ENCODE data around the gene PKDCC.

Gene PKDCC

GRCh38 chr2:42098571-42099437, 51.0 kb downstream of the PKDCC start:
- no peaks in the 10 kb centered on the region for H3K4me1 ChIP-seq
- 0 out of 2 replicates have a peak, but pooled peaks cover 4% of the 10 kb centered on the region for H3K9me3 ChIP-seq
- in situ Hi-C loops (cut with MboI; ENCODE audit: low sequenced_read_pairs) = loop anchor here (10.0 kb wide), 2 partner anchors 136 to 236 kb away; no protein-coding TSS in a partner anchor
- peaks cover 2% of the 10 kb centered on the region; the same call in 1 of the 2 replicates for H3K27me3 ChIP-seq (ENCODE audit: low read depth)
- H3K36me3 ChIP-seq (replicated peaks) = no peaks in the 10 kb centered on the region
- no peak for DNase-seq (ENCODE audit: low spot score in 2 of 2)
- H3K4me3 ChIP-seq = no peak overlapping the region

- in situ Hi-C loops (cut with MboI; ENCODE audit: low sequenced_read_pairs) = loop anchor here (10.0 kb wide), 2 partner anchors 135 to 235 kb away; no protein-coding TSS in a partner anchor
- no peak overlapping the region for H3K4me3 ChIP-seq
- no peaks in the 10 kb centered on the region for H3K4me1 ChIP-seq
- H3K9me3 ChIP-seq = 0 out of 2 replicates have a peak, but pooled peaks cover 4% of the 10 kb centered on the region
- DNase-seq (ENCODE audit: low spot score in 2 of 2) = no peak
- H3K27me3 ChIP-seq (ENCODE audit: low read depth) = peaks cover under 1% of the 10 kb centered on the region; the same call in 1 of the 2 replicates
- H3K36me3 ChIP-seq (replicated peaks) = no peaks in the 10 kb centered on the region
Observed at GRCh38 chr2:42099438-42100173, 51.8 kb downstream of the PKDCC start.

- DNase-seq (ENCODE audit: low spot score in 2 of 2) = no peak
- in situ Hi-C loops (cut with MboI; ENCODE audit: low sequenced_read_pairs) = no loop called here
- Histone ChIP-seq H3K9me3 (0 out of 2 replicates have a peak, but pooled peaks cover 4% of the 10 kb centered on the region), H3K4me3 (no peak overlapping the region), H3K4me1 (no peaks in the 10 kb centered on the region), H3K36me3 (replicated peaks) (no peaks in the 10 kb centered on the region), H3K27me3 (ENCODE audit: low read depth) (no peaks in the 10 kb centered on the region)
Observed at GRCh38 chr2:42100683-42101205, 52.9 kb downstream of the PKDCC start.

- Histone ChIP-seq H3K36me3 (replicated peaks) (no peaks in the 10 kb centered on the region), H3K9me3 (0 out of 2 replicates have a peak, but pooled peaks cover 4% of the 10 kb centered on the region), H3K4me1 (no peaks in the 10 kb centered on the region), H3K4me3 (no peak overlapping the region), H3K27me3 (ENCODE audit: low read depth) (no peaks in the 10 kb centered on the region)
- no peak for DNase-seq (ENCODE audit: low spot score in 2 of 2)
- in situ Hi-C loops (cut with MboI; ENCODE audit: low sequenced_read_pairs) = no loop called here
Observed at GRCh38 chr2:42101206-42102023, 53.6 kb downstream of the PKDCC start.

GRCh38 chr2:42102024-42102590, 54.3 kb downstream of the PKDCC start:
- Histone ChIP-seq H3K27me3 (ENCODE audit: low read depth) (no peaks in the 10 kb centered on the region), H3K36me3 (replicated peaks) (no peaks in the 10 kb centered on the region), H3K9me3 (0 out of 2 replicates have a peak, but pooled peaks cover 4% of the 10 kb centered on the region), H3K4me1 (no peaks in the 10 kb centered on the region), H3K4me3 (no peak overlapping the region)
- DNase-seq (ENCODE audit: low spot score in 2 of 2) = no peak
- in situ Hi-C loops (cut with MboI; ENCODE audit: low sequenced_read_pairs) = no loop called here

- no peak overlapping the region for H3K4me3 ChIP-seq
Observed at GRCh38 chr2:42102591-42103450, 55.0 kb downstream of the PKDCC start.

GRCh38 chr2:42103829-42104228, 56.0 kb downstream of the PKDCC start:
- no peak for DNase-seq (ENCODE audit: low spot score in 2 of 2)
- in situ Hi-C loops (cut with MboI; ENCODE audit: low sequenced_read_pairs) = no loop called here
- Histone ChIP-seq H3K4me3 (no peak overlapping the region), H3K27me3 (ENCODE audit: low read depth) (no peaks in the 10 kb centered on the region), H3K36me3 (replicated peaks) (no peaks in the 10 kb centered on the region), H3K4me1 (no peaks in the 10 kb centered on the region), H3K9me3 (0 out of 2 replicates have a peak, but pooled peaks cover 4% of the 10 kb centered on the region)

More at GRCh38 chr2:42102591-42103450, 55.0 kb downstream of the PKDCC start:
- Histone ChIP-seq H3K4me1 (no peaks in the 10 kb centered on the region), H3K36me3 (replicated peaks) (no peaks in the 10 kb centered on the region), H3K9me3 (0 out of 2 replicates have a peak, but pooled peaks cover 4% of the 10 kb centered on the region), H3K27me3 (ENCODE audit: low read depth) (no peaks in the 10 kb centered on the region)
- DNase-seq (ENCODE audit: low spot score in 2 of 2) = no peak
- in situ Hi-C loops (cut with MboI; ENCODE audit: low sequenced_read_pairs) = no loop called here

GRCh38 chr2:42104621-42105020, 56.8 kb downstream of the PKDCC start:
- Histone ChIP-seq H3K4me3 (no peak overlapping the region), H3K4me1 (no peaks in the 10 kb centered on the region), H3K27me3 (ENCODE audit: low read depth) (no peaks in the 10 kb centered on the region), H3K36me3 (replicated peaks) (no peaks in the 10 kb centered on the region), H3K9me3 (0 out of 2 replicates have a peak, but pooled peaks cover 4% of the 10 kb centered on the region)
- in situ Hi-C loops (cut with MboI; ENCODE audit: low sequenced_read_pairs) = no loop called here
- no peak for DNase-seq (ENCODE audit: low spot score in 2 of 2)

- in situ Hi-C loops (cut with MboI; ENCODE audit: low sequenced_read_pairs) = no loop called here
- no peak for DNase-seq (ENCODE audit: low spot score in 2 of 2)
- H3K36me3 ChIP-seq (replicated peaks) = no peaks in the 10 kb centered on the region
- 0 out of 2 replicates have a peak, but pooled peaks cover 2% of the 10 kb centered on the region for H3K27me3 ChIP-seq (ENCODE audit: low read depth)
- no peaks in the 10 kb centered on the region for H3K4me1 ChIP-seq
- no peak overlapping the region for H3K4me3 ChIP-seq
- H3K9me3 ChIP-seq = no peaks in the 10 kb centered on the region
Observed at GRCh38 chr2:42105330-42106256, 57.8 kb downstream of the PKDCC start.

GRCh38 chr2:42106257-42106816, 58.5 kb downstream of the PKDCC start:
- Histone ChIP-seq H3K4me1 (no peaks in the 10 kb centered on the region), H3K4me3 (no peak overlapping the region), H3K36me3 (replicated peaks) (no peaks in the 10 kb centered on the region), H3K9me3 (no peaks in the 10 kb centered on the region), H3K27me3 (ENCODE audit: low read depth) (0 out of 2 replicates have a peak, but pooled peaks cover 2% of the 10 kb centered on the region)
- in situ Hi-C loops (cut with MboI; ENCODE audit: low sequenced_read_pairs) = no loop called here
- DNase-seq (ENCODE audit: low spot score in 2 of 2) = no peak
